Suprapubic skin (tissue), 3 donors: ENCODE data around the gene STIM2.

Experiments used
- CTCF ChIP-seq, 2 donors: fragments of 200-600 bp in 1 of 2; fragments of 450-650 bp in 1 of 2; sonication (generic) in 1 of 2; IDR thresholded peaks; one replicate each; pipeline ENCODE4 v1.5.1; 2016 to 2019; ENCODE audit warnings: antibody characterized with exemption in 2 of 2, mild to moderate bottlenecking in 1 of 2, moderate library complexity in 1 of 2
- POLR2A ChIP-seq, 2 donors: fragments of 450-650 bp; IDR thresholded peaks; one replicate each; pipeline ENCODE4 v1.6.1; 2017; ENCODE audit warnings: antibody characterized with exemption in 2 of 2, mild to moderate bottlenecking in 2 of 2, moderate library complexity in 2 of 2

- no peak for TF ChIP-seq POLR2A (IDR thresholded peaks at IDR 0.05)
- no peak for TF ChIP-seq CTCF (IDR thresholded peaks at IDR 0.05)
Observed at GRCh38 chr4:26953366-26953765, 92.7 kb downstream of the STIM2 start.
